RWPE2 (cell line): Measurements from ENCODE around the gene ZNF292.

ENCODE experiments used
- ATAC-seq: fragments of 200-7000 bp; cut with Tn5 transposase; 3 replicates; pipeline ENCODE4 v1.9.1; 2021; ENCODE audit warnings: low read depth
- DNase-seq: peaks from one replicate; pipeline ENCODE4 v3.0.0-alpha.2; 2020; ENCODE audit warnings: low spot score
- H3K27ac ChIP-seq: fragments of 450-650 bp; 2 replicates; pipeline ENCODE4 v1.5.1; 2017; ENCODE audit warnings: mild to moderate bottlenecking; ENCODE audit not compliant: poor library complexity, severe bottlenecking
- H3K27me3 ChIP-seq: fragments of 250-450 bp; sonication (Bioruptor Pico); 2 replicates; pipeline ENCODE4 v1.5.1; 2021; ENCODE audit warnings: mild to moderate bottlenecking, moderate library complexity; ENCODE audit not compliant: insufficient read depth, poor library complexity, severe bottlenecking
- H3K36me3 ChIP-seq: fragments of 250-450 bp; sonication (Bioruptor Pico); 2 replicates; pipeline ENCODE4 v1.5.1; 2020; ENCODE audit warnings: low read depth, mild to moderate bottlenecking, moderate library complexity
- H3K4me1 ChIP-seq: fragments of 250-450 bp; sonication (Bioruptor Pico); 2 replicates; pipeline ENCODE4 v1.5.1; 2021; ENCODE audit warnings: mild to moderate bottlenecking, moderate library complexity; ENCODE audit not compliant: insufficient read depth, poor library complexity, severe bottlenecking
- H3K4me3 ChIP-seq: fragments of 250-450 bp; sonication (Bioruptor Pico); 2 replicates; pipeline ENCODE4 v1.5.1; 2021; ENCODE audit warnings: mild to moderate bottlenecking, moderate library complexity; ENCODE audit not compliant: severe bottlenecking
- H3K9me3 ChIP-seq: fragments of 250-450 bp; sonication (Bioruptor Pico); 2 replicates; pipeline ENCODE4 v1.5.1; 2021; ENCODE audit warnings: mild to moderate bottlenecking, moderate library complexity; ENCODE audit not compliant: severe bottlenecking
- TF ChIP-seq, protein P1 (sequence below): fragments of 450-650 bp; IDR thresholded peaks from one replicate; pipeline ENCODE4 v1.5.1; 2017; ENCODE audit warnings: mild to moderate bottlenecking, moderate library complexity; ENCODE audit not compliant: poor library complexity, severe bottlenecking

ZNF292 gene

DNA sequence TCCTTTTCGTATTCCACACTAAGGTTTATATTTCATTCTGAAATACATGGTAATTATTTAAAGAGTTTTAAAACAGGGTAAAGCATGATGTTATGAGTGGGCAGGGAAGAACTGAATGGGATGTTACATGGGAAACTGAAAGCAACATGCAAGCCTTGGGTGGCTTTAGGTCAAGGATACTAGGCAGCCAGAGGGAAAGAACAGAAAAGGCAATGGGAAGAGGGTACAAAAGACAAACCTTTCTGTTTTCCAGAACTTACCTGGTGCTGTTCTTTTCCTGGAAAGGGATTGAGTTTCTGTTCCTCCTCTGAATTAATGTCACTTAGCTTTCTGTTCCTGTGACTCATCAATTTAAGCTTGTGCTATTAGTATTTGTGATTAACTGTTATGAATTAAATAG, 95.9 kb downstream of the ZNF292 start:
- Histone ChIP-seq H3K4me1 (no peaks in the 10 kb centered on the region), H3K4me3 (no peak overlapping the region), H3K9me3 (peaks cover 2% of the 10 kb centered on the region), H3K27ac (no peak overlapping the region), H3K36me3 (peaks cover 79% of the 10 kb centered on the region), H3K27me3 (no peaks in the 10 kb centered on the region)
- TF ChIP-seq, protein P1, sequence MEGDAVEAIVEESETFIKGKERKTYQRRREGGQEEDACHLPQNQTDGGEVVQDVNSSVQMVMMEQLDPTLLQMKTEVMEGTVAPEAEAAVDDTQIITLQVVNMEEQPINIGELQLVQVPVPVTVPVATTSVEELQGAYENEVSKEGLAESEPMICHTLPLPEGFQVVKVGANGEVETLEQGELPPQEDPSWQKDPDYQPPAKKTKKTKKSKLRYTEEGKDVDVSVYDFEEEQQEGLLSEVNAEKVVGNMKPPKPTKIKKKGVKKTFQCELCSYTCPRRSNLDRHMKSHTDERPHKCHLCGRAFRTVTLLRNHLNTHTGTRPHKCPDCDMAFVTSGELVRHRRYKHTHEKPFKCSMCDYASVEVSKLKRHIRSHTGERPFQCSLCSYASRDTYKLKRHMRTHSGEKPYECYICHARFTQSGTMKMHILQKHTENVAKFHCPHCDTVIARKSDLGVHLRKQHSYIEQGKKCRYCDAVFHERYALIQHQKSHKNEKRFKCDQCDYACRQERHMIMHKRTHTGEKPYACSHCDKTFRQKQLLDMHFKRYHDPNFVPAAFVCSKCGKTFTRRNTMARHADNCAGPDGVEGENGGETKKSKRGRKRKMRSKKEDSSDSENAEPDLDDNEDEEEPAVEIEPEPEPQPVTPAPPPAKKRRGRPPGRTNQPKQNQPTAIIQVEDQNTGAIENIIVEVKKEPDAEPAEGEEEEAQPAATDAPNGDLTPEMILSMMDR = no peak
- DNase-seq = no peak
- ATAC-seq = no peak

DNA sequence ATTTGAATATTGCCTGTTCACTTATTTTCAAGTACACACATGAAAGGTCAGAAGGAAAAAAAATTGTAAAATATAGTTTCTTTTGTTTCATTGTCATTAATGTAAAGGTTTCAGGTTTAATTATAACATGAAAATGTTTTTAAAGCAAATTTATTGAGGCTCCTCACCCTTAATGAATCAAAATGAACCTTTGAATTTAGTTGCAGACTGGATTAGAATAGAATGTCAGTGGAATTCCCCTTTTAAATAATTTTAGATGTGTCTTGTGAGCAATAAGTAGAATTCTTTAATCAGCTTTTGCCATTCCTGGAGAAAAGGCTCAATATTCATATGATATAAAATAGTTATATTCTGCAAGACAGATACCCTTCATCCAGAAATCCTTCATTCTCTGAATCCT, 96.4 kb downstream of the ZNF292 start:
- Histone ChIP-seq H3K36me3 (peaks cover 79% of the 10 kb centered on the region), H3K27ac (no peak overlapping the region), H3K4me3 (no peak overlapping the region), H3K4me1 (no peaks in the 10 kb centered on the region), H3K9me3 (peaks cover 2% of the 10 kb centered on the region), H3K27me3 (no peaks in the 10 kb centered on the region)
- DNase-seq (no peak), ATAC-seq (no peak)
- TF ChIP-seq, protein P1 = no peak

DNA sequence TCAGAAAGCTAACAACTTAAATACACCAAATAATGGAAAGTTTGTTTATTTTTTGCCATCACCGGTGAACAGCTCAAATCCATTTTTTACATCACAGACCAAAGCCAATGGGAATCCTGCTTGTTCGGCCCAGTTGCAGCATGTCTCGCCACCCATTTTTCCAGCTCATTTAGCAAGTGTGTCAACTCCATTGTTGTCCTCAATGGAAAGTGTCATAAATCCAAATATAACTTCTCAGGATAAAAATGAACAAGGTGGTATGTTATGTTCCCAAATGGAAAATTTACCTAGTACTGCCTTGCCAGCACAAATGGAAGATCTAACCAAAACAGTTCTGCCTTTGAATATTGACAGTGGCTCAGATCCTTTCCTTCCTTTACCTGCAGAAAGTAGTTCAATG, 101.7 kb downstream of the ZNF292 start:
- Histone ChIP-seq H3K9me3 (no peaks in the 10 kb centered on the region), H3K27me3 (no peaks in the 10 kb centered on the region), H3K27ac (no peak overlapping the region), H3K4me1 (no peaks in the 10 kb centered on the region), H3K4me3 (no peak overlapping the region), H3K36me3 (peaks cover 63% of the 10 kb centered on the region)
- TF ChIP-seq, protein P1 = no peak
- no peak for DNase-seq
- ATAC-seq = no peak

DNA sequence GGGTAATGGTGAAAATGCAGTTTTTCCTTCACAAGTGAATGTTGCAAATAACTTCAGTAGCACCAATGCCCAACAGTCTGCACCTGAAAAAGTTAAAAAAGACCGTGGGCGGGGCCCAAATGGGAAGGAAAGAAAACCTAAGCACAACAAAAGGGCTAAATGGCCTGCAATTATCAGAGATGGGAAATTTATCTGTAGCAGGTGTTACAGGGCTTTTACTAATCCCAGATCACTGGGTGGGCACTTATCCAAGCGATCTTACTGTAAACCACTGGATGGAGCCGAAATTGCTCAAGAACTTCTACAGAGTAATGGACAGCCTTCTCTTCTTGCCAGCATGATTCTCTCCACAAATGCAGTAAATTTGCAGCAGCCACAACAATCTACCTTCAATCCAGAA, 102.2 kb downstream of the ZNF292 start:
- H3K27me3 ChIP-seq = no peaks in the 10 kb centered on the region
- H3K4me3 ChIP-seq = no peak overlapping the region
- DNase-seq (no peak), ATAC-seq (no peak)
- TF ChIP-seq, protein P1 = no peak
- no peak overlapping the region for H3K27ac ChIP-seq
- peaks cover 61% of the 10 kb centered on the region for H3K36me3 ChIP-seq
- H3K4me1 ChIP-seq = no peaks in the 10 kb centered on the region
- H3K9me3 ChIP-seq = no peaks in the 10 kb centered on the region

DNA sequence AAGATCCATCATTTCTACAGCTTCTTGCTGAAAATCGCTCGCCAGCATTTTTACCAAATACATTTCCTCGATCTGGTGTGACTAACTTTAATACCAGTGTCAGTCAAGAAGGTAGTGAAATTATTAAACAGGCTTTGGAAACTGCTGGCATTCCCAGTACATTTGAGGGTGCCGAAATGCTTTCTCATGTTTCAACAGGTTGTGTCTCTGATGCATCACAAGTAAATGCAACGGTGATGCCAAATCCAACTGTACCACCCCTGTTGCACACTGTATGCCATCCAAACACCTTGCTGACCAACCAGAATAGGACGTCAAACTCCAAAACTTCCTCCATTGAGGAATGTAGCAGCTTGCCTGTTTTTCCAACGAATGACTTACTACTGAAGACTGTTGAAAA, 102.6 kb downstream of the ZNF292 start:
- ATAC-seq = no peak
- Histone ChIP-seq H3K27ac (no peak overlapping the region), H3K36me3 (peaks cover 61% of the 10 kb centered on the region), H3K9me3 (no peaks in the 10 kb centered on the region), H3K4me1 (no peaks in the 10 kb centered on the region), H3K4me3 (no peak overlapping the region), H3K27me3 (no peaks in the 10 kb centered on the region)
- TF ChIP-seq, protein P1 = no peak
- DNase-seq = no peak
